Gastrocnemius medialis (tissue), 4 donors: ENCODE results near the gene CERS1.

Experiments
- CTCF ChIP-seq, 5 experiments: fragments of 450-650 bp in 3 of 5; fragments of 200-600 bp in 2 of 5; sonication (generic) in 2 of 5; IDR thresholded peaks in 4 of 5; conservative IDR thresholded peaks in 1 of 5; 1 replicate in 4 of 5; 2 replicates in 1 of 5; pipeline ENCODE4 v1.5.1; 2016 to 2019; ENCODE audit warnings: antibody characterized with exemption in 5 of 5, mild to moderate bottlenecking in 3 of 5, moderate library complexity in 3 of 5
- POLR2A ChIP-seq, 2 donors: fragments of 450-650 bp; IDR thresholded peaks; one replicate each; pipeline ENCODE4 v1.6.1; 2017; ENCODE audit warnings: antibody characterized with exemption in 2 of 2, mild to moderate bottlenecking in 2 of 2, moderate library complexity in 2 of 2

DNA sequence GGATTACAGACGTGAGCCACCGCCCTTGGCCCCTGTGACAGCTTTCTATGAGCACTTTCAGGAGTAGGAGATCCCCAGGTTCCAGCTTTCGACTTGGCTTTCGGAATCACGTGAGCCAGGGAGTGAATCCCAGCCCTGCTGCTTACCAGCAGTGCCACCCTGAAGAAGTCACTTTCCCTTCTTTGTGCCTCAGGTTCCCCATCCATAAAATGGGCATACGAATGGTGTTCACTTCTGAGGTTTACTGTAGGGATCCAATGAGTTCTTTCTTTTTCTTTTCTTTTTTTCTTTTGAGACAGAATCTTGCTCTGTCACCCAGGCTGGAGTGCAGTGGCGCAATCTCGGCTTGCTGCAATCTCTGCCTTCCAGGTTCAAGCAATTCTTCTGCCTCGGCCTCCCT lies 49.3 kb upstream of the CERS1 start:
- no peak for TF ChIP-seq CTCF (IDR thresholded peaks at IDR 0.05 in 4 of 5, conservative IDR thresholded peaks at IDR 0.05 in 1 of 5)
- TF ChIP-seq POLR2A (IDR thresholded peaks at IDR 0.05), result no peak
